RPMI7951 (cell line): Measurements from ENCODE around the gene AMIGO2. TPM values are rescaled to one million over a fixed set of nuclear protein-coding genes. Genes with fewer than 3 reads are reported as not detected.
A peak's percentile ranks its signal among the peaks of the same experiment; 100 is the strongest.

ENCODE experiments used
- DNase-seq: peaks from one replicate; pipeline ENCODE4 v3.0.0-alpha.2; 2012; ENCODE audit warnings: low read depth
- total RNA-seq: library from RNA; depleted of rRNA; stranded (reverse); fragments of >200 nt; shearing (Covaris generic); gene quantifications from 2 replicates; pipeline ENCODE4 v1.2.3, GENCODE V29; 2014; rRNA removed

The AMIGO2 gene
- total RNA-seq, 1 experiment from 2014 or later, result 22.9 TPM

DNA sequence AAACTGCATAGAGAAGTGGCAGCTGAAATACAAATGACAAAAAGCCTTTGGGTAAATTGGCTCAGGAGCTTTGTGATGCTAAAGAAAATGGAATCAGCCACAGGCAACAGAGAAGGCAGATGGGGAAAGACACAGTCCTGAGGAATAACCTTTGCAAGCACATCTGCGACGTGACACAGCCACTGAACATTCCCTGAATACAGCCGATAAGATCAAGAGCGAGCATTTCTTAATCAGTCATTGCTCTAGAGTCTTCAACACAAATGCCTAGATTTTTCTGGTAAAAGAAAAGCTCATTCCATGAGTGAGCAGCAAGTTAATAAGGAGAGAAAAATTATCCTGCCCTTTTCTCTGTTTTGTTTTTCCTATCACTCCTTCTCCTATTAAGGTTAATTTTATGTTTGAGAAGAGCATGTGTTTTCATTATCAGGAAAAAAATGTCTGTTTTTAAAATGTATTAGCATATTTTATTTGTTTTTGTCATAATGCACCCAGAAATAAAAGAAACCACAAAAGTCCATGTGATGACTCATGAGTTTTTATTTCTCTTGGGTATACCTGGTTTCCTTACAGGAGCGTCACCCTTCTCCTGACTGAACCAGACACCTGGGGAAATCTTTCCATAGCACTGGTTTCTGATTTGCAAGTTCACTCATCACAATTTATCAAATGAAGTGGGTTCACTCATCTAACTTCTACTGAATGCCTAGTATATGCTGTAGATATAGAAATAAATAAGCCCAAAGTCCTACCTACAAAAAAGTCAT is 45.8 kb downstream of the AMIGO2 start:
- DNase-seq, result peak; percentile 84

DNA sequence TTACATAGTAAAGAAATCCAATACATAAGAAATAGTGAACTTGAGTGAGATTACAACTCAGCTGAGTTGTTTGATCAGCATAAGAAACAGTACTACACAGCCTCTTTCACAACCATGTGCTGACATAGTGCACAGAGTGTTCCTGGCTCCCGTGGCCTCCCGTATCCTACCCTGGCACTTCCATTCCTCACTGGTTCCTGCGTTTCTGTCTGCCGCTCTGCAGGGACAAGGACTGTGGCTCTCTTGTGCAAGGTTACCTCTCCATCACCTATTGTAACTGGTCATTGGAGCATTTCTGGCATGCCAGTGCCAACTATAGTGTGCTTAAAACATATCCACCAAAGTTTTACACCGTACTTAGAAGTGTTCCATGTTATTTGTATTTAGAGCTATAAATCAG is 46.7 kb downstream of the AMIGO2 start:
- DNase-seq, result no peak

DNA sequence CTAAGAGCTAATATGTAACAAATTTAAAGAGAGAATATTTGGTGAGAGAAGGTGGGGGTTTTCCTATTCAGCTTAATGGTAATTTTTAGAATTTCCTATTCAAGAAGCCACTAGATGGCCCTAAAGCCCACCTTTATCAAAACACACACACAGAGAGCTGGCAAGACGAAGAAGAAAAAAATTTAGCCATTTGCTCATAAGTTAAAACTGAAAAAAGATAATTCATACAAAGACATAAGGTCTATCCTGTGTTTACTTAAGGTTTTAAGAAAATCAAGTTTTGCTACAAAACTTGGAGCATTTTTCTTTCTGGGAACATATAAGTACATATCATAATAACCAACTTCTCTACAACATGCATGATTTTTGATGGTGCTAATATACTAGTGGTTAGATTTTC is 47.1 kb downstream of the AMIGO2 start:
- peak; percentile 63 for DNase-seq

DNA sequence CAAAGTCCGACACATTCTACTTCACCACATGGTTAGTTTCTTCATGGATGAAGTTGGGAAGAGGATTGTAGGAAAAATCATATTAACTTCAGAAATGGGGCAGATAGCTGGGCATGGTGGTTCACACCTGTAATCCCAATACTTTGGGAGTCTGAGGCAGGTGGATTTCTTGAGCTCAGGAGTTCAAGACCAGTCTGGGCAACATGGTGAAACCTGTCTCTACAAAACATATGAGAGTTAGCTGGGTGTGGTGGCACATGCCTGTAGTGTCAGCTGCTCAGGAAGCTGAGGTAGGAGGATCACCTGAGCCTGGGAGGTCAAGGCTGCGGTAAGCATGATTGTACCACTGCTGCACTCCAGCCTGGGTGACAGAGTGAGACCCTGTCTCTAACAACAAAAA is 49.9 kb downstream of the AMIGO2 start:
- no peak for DNase-seq

DNA sequence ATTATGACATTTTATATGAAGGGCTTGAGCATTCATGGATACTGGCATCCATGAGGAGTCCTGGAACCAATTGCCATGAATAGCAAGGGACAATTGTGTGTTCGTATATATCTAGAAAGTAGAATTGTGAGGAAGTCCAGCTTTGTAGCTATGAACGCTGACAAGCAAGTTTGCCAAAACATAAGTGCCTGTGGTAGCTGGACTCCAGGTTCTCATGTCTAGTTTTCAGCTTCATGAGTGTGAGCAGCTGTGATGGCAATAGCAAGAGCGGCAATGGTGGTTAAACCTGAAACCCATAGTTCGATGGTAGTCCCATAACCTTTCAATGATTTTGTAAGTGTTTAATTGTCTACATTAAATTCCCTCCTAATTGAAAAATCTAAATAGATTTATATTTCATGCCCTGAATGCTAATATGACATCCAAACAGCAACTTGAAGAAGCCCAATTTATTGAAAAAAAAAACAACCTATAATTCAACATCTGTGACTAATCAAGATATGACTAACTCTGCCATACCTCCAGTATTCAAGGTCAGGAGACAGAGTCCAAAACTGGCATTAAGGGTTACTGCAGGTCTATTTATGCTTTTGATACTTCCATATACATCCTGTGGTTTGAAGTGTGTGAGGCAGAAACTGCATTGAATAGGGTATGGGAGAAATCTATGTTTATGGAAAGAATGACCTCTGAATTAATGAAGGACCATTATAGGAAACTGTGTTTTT is 50.6 kb downstream of the AMIGO2 start:
- DNase-seq, result no peak

DNA sequence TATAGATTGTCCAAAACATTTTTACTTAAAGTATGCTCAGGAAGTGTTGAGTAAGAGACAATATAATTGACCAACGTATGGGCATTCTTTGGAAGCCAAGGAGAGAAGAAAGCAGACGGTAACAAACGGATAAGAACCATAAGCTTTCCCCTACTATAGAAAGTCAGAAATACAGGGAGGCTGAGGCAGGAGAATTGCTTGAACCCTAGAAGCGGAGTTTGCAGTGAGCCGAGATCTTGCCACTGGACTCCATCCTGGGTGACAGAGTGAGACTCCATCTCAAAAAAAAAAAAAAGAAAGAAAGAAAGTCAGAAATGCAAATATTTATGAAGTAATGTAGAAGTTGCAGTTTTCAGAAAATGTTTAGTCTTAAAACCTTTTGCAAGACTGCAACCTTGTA is 51.6 kb downstream of the AMIGO2 start:
- no peak for DNase-seq

Other genes starting within 250 kb of the AMIGO2 start
- gene PCED1B, start 338 bp downstream of the AMIGO2 start, total RNA-seq, result 1.6 and 4.2 TPM in 2 replicates